ENCODE results near the gene LGR6. TPM values are rescaled to one million over a fixed set of nuclear protein-coding genes. Genes with fewer than 3 reads are reported as not detected.
"Not testable (repeated sequence)": the region's sequence is repeated elsewhere in the genome, so short reads cannot be mapped to it uniquely, and the experiment has no call there.

The LGR6 gene
- total RNA-seq, 1 experiment from 2014 or later = 0.26 TPM

- Histone ChIP-seq H3K36me3 (ENCODE audit: low read depth, low read length) (no peaks in the 10 kb centered on the region), H3K9ac (ENCODE audit: low read length) (no peak overlapping the region), H3K4me2 (ENCODE audit: low read length) (no peak overlapping the region), H3K27ac (ENCODE audit: low read length) (no peak overlapping the region), H3K4me3 (ENCODE audit: low read length) (no peak overlapping the region), H2AFZ (ENCODE audit: low read length) (no peak overlapping the region), H3K27me3 (ENCODE audit: low read length) (peaks cover 3% of the 10 kb centered on the region; the same call in 1 of the 2 replicates), H4K20me1 (ENCODE audit: low read length) (no peaks in the 10 kb centered on the region), H3K9me3 (ENCODE audit: low read length) (no peaks in the 10 kb centered on the region), H3K4me1 (ENCODE audit: insufficient read depth, low read length) (no peaks in the 10 kb centered on the region), H3K9me2 (replicated peaks; ENCODE audit: low read length) (no peaks in the 10 kb centered on the region), H3K79me2 (ENCODE audit: low read length) (no peaks in the 10 kb centered on the region), H3F3A (ENCODE audit: low read length, unreplicated experiment) (no peaks in the 10 kb centered on the region)
- BruUV-seq (replicated peaks) = no TSS peak
- TF ChIP-seq CTCF (conservative IDR thresholded peaks at IDR 0.05; ENCODE audit: low read depth, low read length) (peak; percentile 52), EZH2 (IDR thresholded peaks at IDR 0.05; ENCODE audit: low read length, unreplicated experiment) (no peak)
- intact Hi-C loops (cut with micrococcal nuclease) = no loop called here
- ChIA-PET CTCF (interaction anchor here (0.6 to 1.0 kb wide), 2 partner anchors 11 to 97 kb away, joined by 5 to 7 read pairs; no protein-coding TSS in a partner anchor), POLR2A (ENCODE audit: unreplicated experiment) (no interaction called here)
- DNase-seq (peak; percentile 73), ATAC-seq (peak; percentile 67)
Observed at GRCh38 chr1:202189001-202189790, 4.4 kb upstream of the LGR6 start.

- no TSS peak for BruUV-seq (replicated peaks)
- no peak overlapping the region for H3K27ac ChIP-seq (ENCODE audit: low read length)
- no peak overlapping the region for H3K4me2 ChIP-seq (ENCODE audit: low read length)
- no peak overlapping the region for H2AFZ ChIP-seq (ENCODE audit: low read length)
- H3K4me1 ChIP-seq (ENCODE audit: insufficient read depth, low read length) = no peaks in the 10 kb centered on the region
- no peaks in the 10 kb centered on the region for H3F3A ChIP-seq (ENCODE audit: low read length, unreplicated experiment)
- H3K79me2 ChIP-seq (ENCODE audit: low read length) = no peaks in the 10 kb centered on the region
- no peak overlapping the region for H3K4me3 ChIP-seq (ENCODE audit: low read length)
- CTCF ChIA-PET = interaction anchor here (1.0 kb wide), 1 partner anchor 96 kb away, joined by 5 read pairs; no protein-coding TSS in a partner anchor
- DNase-seq = peak; percentile 24
- intact Hi-C loops (cut with micrococcal nuclease) = no loop called here
- no peaks in the 10 kb centered on the region for H4K20me1 ChIP-seq (ENCODE audit: low read length)
- no peaks in the 10 kb centered on the region for H3K36me3 ChIP-seq (ENCODE audit: low read depth, low read length)
- POLR2A ChIA-PET (ENCODE audit: unreplicated experiment) = no interaction called here
- H3K9ac ChIP-seq (ENCODE audit: low read length) = no peak overlapping the region
- TF ChIP-seq CTCF (conservative IDR thresholded peaks at IDR 0.05; ENCODE audit: low read depth, low read length) = peak; percentile 25; the same call in 1 of the 2 replicates
- TF ChIP-seq EZH2 (IDR thresholded peaks at IDR 0.05; ENCODE audit: low read length, unreplicated experiment) = no peak
- H3K27me3 ChIP-seq (ENCODE audit: low read length) = peaks cover 5% of the 10 kb centered on the region; the same call in 1 of the 2 replicates
- no peaks in the 10 kb centered on the region for H3K9me3 ChIP-seq (ENCODE audit: low read length)
- no peaks in the 10 kb centered on the region for H3K9me2 ChIP-seq (replicated peaks; ENCODE audit: low read length)
- peak; percentile 26 for ATAC-seq
Observed at GRCh38 chr1:202189918-202190715, 3.5 kb upstream of the LGR6 start.

GRCh38 chr1:202191391-202191790 lies 2.2 kb upstream of the LGR6 start:
- H4K20me1 ChIP-seq (ENCODE audit: low read length); H2AFZ ChIP-seq (ENCODE audit: low read length); H3K4me3 ChIP-seq (ENCODE audit: low read length); H3K9ac ChIP-seq (ENCODE audit: low read length); H3K27me3 ChIP-seq (ENCODE audit: low read length); DNase-seq; H3K79me2 ChIP-seq (ENCODE audit: low read length); H3K36me3 ChIP-seq (ENCODE audit: low read depth, low read length); POLR2A ChIA-PET (ENCODE audit: unreplicated experiment); ATAC-seq; H3K9me2 ChIP-seq (replicated peaks; ENCODE audit: low read length); intact Hi-C loops (cut with micrococcal nuclease); CTCF ChIA-PET; H3K9me3 ChIP-seq (ENCODE audit: low read length); BruUV-seq (replicated peaks); H3K4me1 ChIP-seq (ENCODE audit: insufficient read depth, low read length); H3F3A ChIP-seq (ENCODE audit: low read length, unreplicated experiment); H3K27ac ChIP-seq (ENCODE audit: low read length); H3K4me2 ChIP-seq (ENCODE audit: low read length): not testable (repeated sequence)

Data from PC-3 (cell line).